ENCODE results near the gene CIRBP. TPM values are rescaled to one million over a fixed set of nuclear protein-coding genes. Genes with fewer than 3 reads are reported as not detected.

The CIRBP gene
- total RNA-seq, 1 experiment from 2014 or later, result 263 TPM

GRCh38 chr19:1258163-1258492 lies 11.0 kb upstream of the CIRBP start:
- H4K91ac ChIP-seq (ENCODE audit: insufficient read length, low read depth, low read length), result no peak overlapping the region
- Mint-ChIP-seq H3K27me3 (ENCODE audit: low read depth) (no peaks in the 10 kb centered on the region; the same call in 1 of the 2 replicates), H3K27ac (peak overlapping the region; percentile 77 to 93 (median 91); a peak in 5 of 7 replicates), H3K4me3 (peak overlapping the region in 1 of 2 experiments; percentile 51; a peak in 2 of 5 replicates), H3K4me1 (peaks cover 39 to 53% of the 10 kb centered on the region in 2 experiments), H3K36me3 (ENCODE audit: insufficient read depth in 1 of 3, low read depth in 3 of 3) (peaks cover 20 to 52% (median 47%) of the 10 kb centered on the region in 3 experiments), H3K9me3 (no peaks in the 10 kb centered on the region; a peak in 2 of 5 replicates)
- no peaks in the 10 kb centered on the region for H3K79me2 ChIP-seq (ENCODE audit: insufficient read depth, low read length)
- no peak overlapping the region for H2BK12ac ChIP-seq (ENCODE audit: insufficient read length, low read depth, low read length)
- H3K23me2 ChIP-seq (ENCODE audit: insufficient read length, low read depth, low read length, poor library complexity, severe bottlenecking), result peaks cover 18% of the 10 kb centered on the region
- H2AFZ ChIP-seq (ENCODE audit: low read length), result no peak overlapping the region
- H3K27me3 ChIP-seq (ENCODE audit: insufficient read depth, low read length), result no peaks in the 10 kb centered on the region
- no peaks in the 10 kb centered on the region for H3K79me1 ChIP-seq (ENCODE audit: insufficient read depth, low read depth, low read length, poor library complexity, severe bottlenecking)
- no peaks in the 10 kb centered on the region for H4K20me1 ChIP-seq (ENCODE audit: control insufficient read depth, insufficient read depth, insufficient read length)
- no peak overlapping the region for H2BK5ac ChIP-seq (ENCODE audit: insufficient read length, low read length)
- no peaks in the 10 kb centered on the region for H3K9me3 ChIP-seq (ENCODE audit: control insufficient read depth, low read depth, low read length)
- no peak overlapping the region for H3T11ph ChIP-seq (ENCODE audit: low read length)
- H3K23ac ChIP-seq (ENCODE audit: insufficient read length, low read depth, low read length), result no peak overlapping the region
- H3K4ac ChIP-seq (ENCODE audit: low read depth, low read length), result no peak overlapping the region
- H4K5ac ChIP-seq (ENCODE audit: insufficient read length, low read depth, low read length), result no peak overlapping the region
- H4K8ac ChIP-seq (replicated peaks; ENCODE audit: insufficient read length, low read depth, low read length), result no peak overlapping the region
- no peak overlapping the region for H3K18ac ChIP-seq (ENCODE audit: insufficient read length, low read depth, low read length)
- no peak for TF ChIP-seq CTCF (conservative IDR thresholded peaks at IDR 0.05)
- no CpG with 5 or more reads among the region's 8 CpGs for WGBS (ENCODE audit: extremely low coverage, insufficient read length, low lambda C conversion rate)
- H3K4me1 ChIP-seq (ENCODE audit: insufficient read depth, low read length), result no peaks in the 10 kb centered on the region
- H2BK15ac ChIP-seq (ENCODE audit: low read depth, low read length), result no peak overlapping the region
- no peak for DNase-seq
- no peak overlapping the region for H3K14ac ChIP-seq (ENCODE audit: insufficient read depth, low read length)
- no peak overlapping the region for H3K27ac ChIP-seq (ENCODE audit: insufficient read length, low read depth, low read length)
- H3K4me2 ChIP-seq (ENCODE audit: insufficient read depth, insufficient read length, low read length), result no peak overlapping the region
- no peak overlapping the region for H3K9ac ChIP-seq (ENCODE audit: extremely low read depth, insufficient read length, low read length)
- no peak overlapping the region for H2BK120ac ChIP-seq (ENCODE audit: low read depth, low read length, poor library complexity, severe bottlenecking)
- H2BK20ac ChIP-seq (ENCODE audit: low read depth, low read length, poor library complexity, severe bottlenecking), result no peak overlapping the region
- H2AK5ac ChIP-seq (ENCODE audit: insufficient read length, low read length), result no peak overlapping the region
- no peak overlapping the region for H3K56ac ChIP-seq (ENCODE audit: insufficient read length, low read depth, low read length)
